Activated T-cell treated with anti-CD3 and anti-CD28 coated beads, Interleukin-2, amount 50 U/mL, for 1 hour (primary cell): Measurements from ENCODE around the gene LRSAM1.

Experiments used
- DNase-seq: peaks from one replicate; pipeline ENCODE4 v3.0.0-alpha.2; 2020

Gene LRSAM1

GRCh38 chr9:127500399-127500798 lies 49.1 kb downstream of the LRSAM1 start:
- no peak for DNase-seq

- no peak for DNase-seq
Measured at GRCh38 chr9:127500862-127501261, 49.6 kb downstream of the LRSAM1 start.

GRCh38 chr9:127501821-127502343 lies 50.6 kb downstream of the LRSAM1 start:
- DNase-seq, result no peak

GRCh38 chr9:127502706-127503378 lies 51.5 kb downstream of the LRSAM1 start:
- DNase-seq, result no peak

- DNase-seq, result no peak
Measured at GRCh38 chr9:127503379-127503921, 52.1 kb downstream of the LRSAM1 start.

GRCh38 chr9:127503947-127504886 lies 52.9 kb downstream of the LRSAM1 start:
- DNase-seq, result peak; percentile 83

- no peak for DNase-seq
Measured at GRCh38 chr9:127504887-127505251, 53.6 kb downstream of the LRSAM1 start.

GRCh38 chr9:127505396-127506116 lies 54.2 kb downstream of the LRSAM1 start:
- peak; percentile 44 for DNase-seq

GRCh38 chr9:127506117-127506813 lies 55.0 kb downstream of the LRSAM1 start:
- no peak for DNase-seq

GRCh38 chr9:127506814-127507750 lies 55.8 kb downstream of the LRSAM1 start:
- no peak for DNase-seq

GRCh38 chr9:127507751-127508648 lies 56.7 kb downstream of the LRSAM1 start:
- no peak for DNase-seq

- DNase-seq, result no peak
Measured at GRCh38 chr9:127508901-127509260, 57.6 kb downstream of the LRSAM1 start.

- no peak for DNase-seq
Measured at GRCh38 chr9:127509261-127509954, 58.1 kb downstream of the LRSAM1 start.

GRCh38 chr9:127509955-127510299 lies 58.6 kb downstream of the LRSAM1 start:
- DNase-seq, result no peak

GRCh38 chr9:127514468-127514867 lies 63.2 kb downstream of the LRSAM1 start:
- DNase-seq, result no peak

- DNase-seq, result no peak
Measured at GRCh38 chr9:127516835-127517607, 65.7 kb downstream of the LRSAM1 start.

GRCh38 chr9:127517620-127518019 lies 66.3 kb downstream of the LRSAM1 start:
- no peak for DNase-seq

- DNase-seq, result no peak
Measured at GRCh38 chr9:127518091-127518856, 67.0 kb downstream of the LRSAM1 start.
